A549 (cell line): Measurements from ENCODE around the gene KCTD5.

Experiments
- EP300 ChIP-seq, 2 experiments: fragments of >200 bp; sonication (Bioruptor Twin); formaldehyde crosslinking; IDR thresholded peaks; 2 replicates in 1 of 2; 3 replicates in 1 of 2; pipeline ENCODE4 v1.6.1; 2016 to 2017
- FOSB ChIP-seq: fragments of 250-450 bp; sonication (Bioruptor Pico); IDR thresholded peaks from 2 replicates; pipeline ENCODE4 v1.5.0; 2020; ENCODE audit warnings: mild to moderate bottlenecking, moderate library complexity
- FOSL2 ChIP-seq, 2 experiments: fragments of 450-650 bp in 1 of 2; fragments of >200 bp in 1 of 2; sonication (Bioruptor Twin) in 1 of 2; formaldehyde crosslinking; IDR thresholded peaks; 2 replicates each; pipeline versions ENCODE4 v1.5.0 to v1.6.1; 2016 to 2020; ENCODE audit warnings: mild to moderate bottlenecking in 1 of 2, moderate library complexity in 1 of 2
- MYC ChIP-seq: IDR thresholded peaks from 2 replicates; pipeline ENCODE4 v1.6.1; 2012; ENCODE audit warnings: mild to moderate bottlenecking, inconsistent platforms, low read length, improper control_type of control experiment, borderline replicate concordance
- RAD21 ChIP-seq, 2 experiments: fragments of >200 bp in 1 of 2; sonication (Bioruptor Twin) in 1 of 2; formaldehyde crosslinking in 1 of 2; IDR thresholded peaks in 1 of 2; conservative IDR thresholded peaks in 1 of 2; 2 replicates in 1 of 2; 3 replicates in 1 of 2; pipeline ENCODE4 v1.6.1; 2012 to 2018; ENCODE audit warnings: inconsistent platforms in 1 of 2
- RFX5 ChIP-seq: fragments of 450-650 bp; IDR thresholded peaks from 2 replicates; pipeline ENCODE4 v1.7.1; 2014; ENCODE audit warnings: antibody characterized with exemption, mild to moderate bottlenecking, moderate library complexity
- TF ChIP-seq, protein P1 (sequence below): fragments of 200-600 bp; sonication (generic); IDR thresholded peaks from 2 replicates; pipeline ENCODE4 v1.6.1; 2016; ENCODE audit warnings: antibody characterized with exemption, mild to moderate bottlenecking, moderate library complexity
- TF ChIP-seq, protein P2 (sequence below): fragments of >200 bp; sonication (Bioruptor Twin); formaldehyde crosslinking; IDR thresholded peaks from 3 replicates; pipeline ENCODE4 v1.5.1; 2016
- TF ChIP-seq, protein P3 (sequence below): fragments of 450-650 bp; IDR thresholded peaks from 2 replicates; pipeline ENCODE4 v1.6.1; 2014; ENCODE audit warnings: antibody characterized with exemption

DNA sequence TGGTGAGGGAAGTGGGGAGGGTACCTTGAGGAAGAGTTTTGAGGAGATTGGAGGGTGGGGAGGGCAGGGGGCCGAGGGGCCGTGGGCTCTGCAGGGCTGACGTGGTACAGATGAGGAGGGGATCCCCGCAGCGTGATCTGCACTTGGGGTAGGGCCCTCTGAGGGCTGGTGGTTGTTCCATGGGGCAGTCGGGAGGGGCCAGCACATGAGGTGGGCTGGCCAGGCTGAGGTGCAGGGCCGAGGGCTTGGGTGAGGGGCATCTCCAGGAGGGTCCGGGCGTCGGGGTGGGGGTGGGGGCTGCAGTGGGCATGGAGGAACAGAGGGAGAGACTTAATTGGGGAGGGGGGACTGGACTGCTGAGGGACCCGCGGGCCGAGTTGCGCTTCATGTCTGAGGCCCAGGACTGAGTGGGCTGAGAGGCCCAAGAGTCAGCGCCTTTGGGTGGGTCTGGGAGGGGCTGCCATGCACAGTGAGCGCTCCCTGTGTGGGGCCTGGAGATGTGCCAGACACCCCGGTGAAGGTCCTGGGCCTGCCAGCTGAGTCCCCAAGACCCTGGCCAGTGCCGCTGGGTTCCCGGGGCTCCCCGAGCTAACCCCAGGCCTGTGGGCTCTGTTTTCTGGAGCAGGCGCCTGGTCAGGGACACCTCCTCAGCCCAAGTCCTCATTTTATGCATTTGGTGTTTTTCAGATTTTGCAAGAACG is 24.4 kb downstream of the KCTD5 start:
- TF ChIP-seq RFX5 (no peak), FOSL2 (IDR thresholded peaks at IDR 0.05) (no peak), FOSL2 (CRISPR knock-in tag; IDR thresholded peaks at IDR 0.05) (no peak), FOSB (CRISPR knock-in tag) (no peak), MYC (no peak), RAD21 (conservative IDR thresholded peaks at IDR 0.05 in 1 of 2, IDR thresholded peaks at IDR 0.05 in 1 of 2) (no peak), EP300 (IDR thresholded peaks at IDR 0.05) (no peak)
- TF ChIP-seq, protein P1, sequence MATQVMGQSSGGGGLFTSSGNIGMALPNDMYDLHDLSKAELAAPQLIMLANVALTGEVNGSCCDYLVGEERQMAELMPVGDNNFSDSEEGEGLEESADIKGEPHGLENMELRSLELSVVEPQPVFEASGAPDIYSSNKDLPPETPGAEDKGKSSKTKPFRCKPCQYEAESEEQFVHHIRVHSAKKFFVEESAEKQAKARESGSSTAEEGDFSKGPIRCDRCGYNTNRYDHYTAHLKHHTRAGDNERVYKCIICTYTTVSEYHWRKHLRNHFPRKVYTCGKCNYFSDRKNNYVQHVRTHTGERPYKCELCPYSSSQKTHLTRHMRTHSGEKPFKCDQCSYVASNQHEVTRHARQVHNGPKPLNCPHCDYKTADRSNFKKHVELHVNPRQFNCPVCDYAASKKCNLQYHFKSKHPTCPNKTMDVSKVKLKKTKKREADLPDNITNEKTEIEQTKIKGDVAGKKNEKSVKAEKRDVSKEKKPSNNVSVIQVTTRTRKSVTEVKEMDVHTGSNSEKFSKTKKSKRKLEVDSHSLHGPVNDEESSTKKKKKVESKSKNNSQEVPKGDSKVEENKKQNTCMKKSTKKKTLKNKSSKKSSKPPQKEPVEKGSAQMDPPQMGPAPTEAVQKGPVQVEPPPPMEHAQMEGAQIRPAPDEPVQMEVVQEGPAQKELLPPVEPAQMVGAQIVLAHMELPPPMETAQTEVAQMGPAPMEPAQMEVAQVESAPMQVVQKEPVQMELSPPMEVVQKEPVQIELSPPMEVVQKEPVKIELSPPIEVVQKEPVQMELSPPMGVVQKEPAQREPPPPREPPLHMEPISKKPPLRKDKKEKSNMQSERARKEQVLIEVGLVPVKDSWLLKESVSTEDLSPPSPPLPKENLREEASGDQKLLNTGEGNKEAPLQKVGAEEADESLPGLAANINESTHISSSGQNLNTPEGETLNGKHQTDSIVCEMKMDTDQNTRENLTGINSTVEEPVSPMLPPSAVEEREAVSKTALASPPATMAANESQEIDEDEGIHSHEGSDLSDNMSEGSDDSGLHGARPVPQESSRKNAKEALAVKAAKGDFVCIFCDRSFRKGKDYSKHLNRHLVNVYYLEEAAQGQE, result no peak
- TF ChIP-seq, protein P2, sequence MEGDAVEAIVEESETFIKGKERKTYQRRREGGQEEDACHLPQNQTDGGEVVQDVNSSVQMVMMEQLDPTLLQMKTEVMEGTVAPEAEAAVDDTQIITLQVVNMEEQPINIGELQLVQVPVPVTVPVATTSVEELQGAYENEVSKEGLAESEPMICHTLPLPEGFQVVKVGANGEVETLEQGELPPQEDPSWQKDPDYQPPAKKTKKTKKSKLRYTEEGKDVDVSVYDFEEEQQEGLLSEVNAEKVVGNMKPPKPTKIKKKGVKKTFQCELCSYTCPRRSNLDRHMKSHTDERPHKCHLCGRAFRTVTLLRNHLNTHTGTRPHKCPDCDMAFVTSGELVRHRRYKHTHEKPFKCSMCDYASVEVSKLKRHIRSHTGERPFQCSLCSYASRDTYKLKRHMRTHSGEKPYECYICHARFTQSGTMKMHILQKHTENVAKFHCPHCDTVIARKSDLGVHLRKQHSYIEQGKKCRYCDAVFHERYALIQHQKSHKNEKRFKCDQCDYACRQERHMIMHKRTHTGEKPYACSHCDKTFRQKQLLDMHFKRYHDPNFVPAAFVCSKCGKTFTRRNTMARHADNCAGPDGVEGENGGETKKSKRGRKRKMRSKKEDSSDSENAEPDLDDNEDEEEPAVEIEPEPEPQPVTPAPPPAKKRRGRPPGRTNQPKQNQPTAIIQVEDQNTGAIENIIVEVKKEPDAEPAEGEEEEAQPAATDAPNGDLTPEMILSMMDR, result no peak
- TF ChIP-seq, protein P3, sequence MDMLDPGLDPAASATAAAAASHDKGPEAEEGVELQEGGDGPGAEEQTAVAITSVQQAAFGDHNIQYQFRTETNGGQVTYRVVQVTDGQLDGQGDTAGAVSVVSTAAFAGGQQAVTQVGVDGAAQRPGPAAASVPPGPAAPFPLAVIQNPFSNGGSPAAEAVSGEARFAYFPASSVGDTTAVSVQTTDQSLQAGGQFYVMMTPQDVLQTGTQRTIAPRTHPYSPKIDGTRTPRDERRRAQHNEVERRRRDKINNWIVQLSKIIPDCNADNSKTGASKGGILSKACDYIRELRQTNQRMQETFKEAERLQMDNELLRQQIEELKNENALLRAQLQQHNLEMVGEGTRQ, result no peak
